ENCODE data around the gene PRRG1. TPM values are rescaled to one million over a fixed set of nuclear protein-coding genes. Genes with fewer than 3 reads are reported as not detected.
"Not testable (repeated sequence)": the region's sequence is repeated elsewhere in the genome, so short reads cannot be mapped to it uniquely, and the experiment has no call there.

Gene PRRG1
- total RNA-seq, 1 donor from 2014 or later, result 37.4 TPM

DNA sequence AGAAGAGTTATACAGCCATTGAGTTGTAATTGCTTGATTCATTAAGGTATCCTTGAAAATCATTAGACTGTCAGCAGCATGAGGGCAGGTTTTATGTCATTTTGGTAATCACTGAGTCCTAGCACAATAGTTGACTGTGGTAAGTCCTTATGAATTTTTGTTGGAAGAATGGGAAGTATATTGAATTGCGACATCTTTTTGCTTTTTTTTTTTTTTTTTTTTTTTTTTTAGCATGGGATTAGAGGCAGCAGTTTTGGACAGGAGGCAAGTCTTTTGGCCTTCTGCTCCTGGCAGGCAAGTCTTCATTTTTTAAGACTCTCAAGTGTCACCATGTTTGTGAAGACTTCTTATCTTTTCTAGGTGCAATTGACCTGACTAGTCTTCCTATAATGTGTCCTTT is 29.7 kb downstream of the PRRG1 start:
- DNase-seq, result no peak

DNA sequence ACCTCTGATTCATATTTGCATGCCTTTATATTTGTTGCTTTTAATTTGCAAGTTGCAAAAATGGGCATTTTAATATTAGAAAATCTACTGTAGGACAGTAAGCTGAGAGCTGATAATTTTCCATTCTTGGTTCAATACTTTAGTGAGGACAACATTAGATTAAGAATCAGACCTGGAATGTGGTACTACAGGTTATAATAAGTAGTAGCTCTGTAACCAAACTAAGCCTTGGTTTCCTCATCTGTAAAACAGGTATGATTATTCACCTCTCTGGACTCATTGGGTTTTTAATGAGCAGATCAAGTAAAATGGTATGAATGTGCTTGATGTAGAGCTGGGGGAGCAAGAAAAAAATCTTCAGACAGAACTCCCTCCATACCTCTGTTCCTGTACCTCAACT is 31.1 kb downstream of the PRRG1 start:
- DNase-seq, result no peak

DNA sequence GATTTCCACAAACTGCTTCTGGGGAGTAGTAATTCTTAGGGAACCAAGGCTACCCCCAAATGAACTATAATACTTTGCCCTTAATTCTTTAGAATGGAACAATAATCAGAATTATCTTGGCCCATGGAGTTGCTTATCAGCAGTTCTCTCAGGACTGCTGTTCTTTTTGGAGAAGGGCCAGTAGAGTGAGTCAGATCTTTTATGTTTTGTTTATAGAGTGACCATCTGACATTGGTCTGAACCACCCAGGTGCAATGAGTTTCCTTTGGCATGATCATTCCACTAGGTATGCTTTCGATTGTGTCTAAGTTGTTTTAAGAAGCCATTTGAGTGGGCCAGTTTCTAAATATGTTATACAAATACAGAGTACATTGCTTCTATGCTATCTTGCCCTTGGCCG is 31.8 kb downstream of the PRRG1 start:
- DNase-seq, result peak; percentile 89

DNA sequence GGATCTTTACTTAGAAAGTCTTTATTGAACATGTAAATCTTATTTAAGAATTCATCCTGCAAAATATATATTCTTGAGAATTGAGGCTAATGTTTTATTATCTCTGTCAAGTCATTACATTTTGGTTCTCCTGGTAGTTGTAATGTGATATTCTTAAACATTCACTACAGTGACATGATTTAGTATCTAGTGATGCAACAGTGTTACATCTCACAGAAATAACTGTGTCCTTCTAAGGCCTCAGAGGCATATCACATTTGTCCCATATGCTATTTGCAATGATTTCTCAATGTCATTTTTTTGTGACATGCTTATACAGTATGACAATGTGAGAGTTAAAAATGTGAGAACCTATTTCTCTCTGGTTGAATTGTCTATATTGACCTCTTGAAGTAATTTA is 34.1 kb downstream of the PRRG1 start:
- no peak for DNase-seq

DNA sequence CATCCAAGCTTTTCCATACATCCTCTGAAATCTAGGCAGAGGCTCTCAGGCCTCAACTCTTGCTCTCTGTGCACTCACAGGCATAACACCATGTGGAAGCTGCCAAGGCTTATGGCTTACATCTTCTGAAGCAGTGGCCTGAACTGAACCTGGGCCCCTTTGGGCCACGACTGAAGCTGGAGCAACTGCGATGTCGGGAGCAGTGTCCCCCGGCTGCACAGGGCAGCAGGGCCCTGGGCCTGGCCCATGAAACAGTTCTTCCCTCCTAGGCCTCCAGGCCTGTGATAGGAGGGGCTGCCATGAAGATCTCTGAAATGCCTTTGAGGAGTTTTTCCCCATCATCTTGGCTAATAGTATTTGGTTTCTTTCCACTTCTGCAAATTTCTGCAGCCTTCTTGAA is 39.2 kb downstream of the PRRG1 start:
- DNase-seq, result no peak

DNA sequence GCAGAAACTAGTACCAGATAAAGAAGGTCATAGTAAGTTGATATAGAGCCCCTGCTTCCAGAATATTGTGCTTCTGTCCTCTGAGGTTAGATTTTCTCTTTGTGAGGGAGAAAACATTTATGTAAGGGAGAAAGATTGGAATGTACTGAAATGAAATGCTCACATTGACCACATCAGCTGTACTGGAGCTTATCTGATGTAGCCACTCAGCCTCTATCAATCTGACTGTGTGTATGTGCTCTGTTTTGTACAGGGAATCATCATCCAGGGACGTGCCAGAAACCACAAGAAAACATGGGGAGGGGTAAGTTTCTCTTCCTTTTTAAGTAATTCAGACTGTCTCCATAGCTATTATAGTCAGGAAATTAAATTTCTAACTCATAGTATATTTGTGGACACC is 56.8 kb downstream of the PRRG1 start:
- DNase-seq, result peak; percentile 40

DNA sequence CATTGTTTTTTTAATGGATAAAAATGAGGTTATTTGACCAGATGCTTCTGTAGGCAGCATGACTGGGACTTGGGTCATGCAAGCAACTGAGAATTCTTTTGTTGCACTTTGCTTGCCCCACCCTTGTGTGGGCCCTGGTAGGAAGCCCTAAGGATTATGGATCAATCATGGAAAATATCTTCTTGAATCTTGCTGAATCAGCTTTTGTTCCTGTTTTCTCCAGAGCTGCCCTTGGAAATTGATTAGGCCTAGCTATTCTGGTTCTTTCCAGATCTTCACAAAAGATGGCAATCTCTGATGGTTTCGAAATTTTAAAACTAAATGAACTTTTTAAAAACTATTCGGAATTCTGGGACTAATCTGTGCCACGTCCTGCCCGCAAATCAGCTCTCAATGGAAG is 58.6 kb downstream of the PRRG1 start:
- DNase-seq, result no peak

DNA sequence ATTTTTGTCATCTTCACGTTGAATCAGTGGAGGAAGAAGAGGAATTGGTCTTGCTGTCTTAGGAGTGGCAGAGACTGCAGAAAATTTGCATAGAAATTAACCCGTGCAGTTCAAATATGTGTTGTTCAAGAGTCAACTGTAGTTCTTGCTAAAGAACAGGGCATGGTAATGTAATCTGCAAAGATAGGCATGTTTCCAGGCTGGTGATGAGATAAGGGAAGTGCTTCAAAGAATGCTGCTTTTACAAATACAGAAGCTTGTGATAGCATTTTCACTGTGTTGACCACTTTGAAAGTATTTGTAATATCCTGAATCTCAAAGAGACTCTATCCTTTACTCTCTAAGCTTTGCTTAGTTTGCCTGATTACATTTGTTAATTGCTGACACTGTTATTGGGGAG is 60.1 kb downstream of the PRRG1 start:
- DNase-seq, result no peak

DNA sequence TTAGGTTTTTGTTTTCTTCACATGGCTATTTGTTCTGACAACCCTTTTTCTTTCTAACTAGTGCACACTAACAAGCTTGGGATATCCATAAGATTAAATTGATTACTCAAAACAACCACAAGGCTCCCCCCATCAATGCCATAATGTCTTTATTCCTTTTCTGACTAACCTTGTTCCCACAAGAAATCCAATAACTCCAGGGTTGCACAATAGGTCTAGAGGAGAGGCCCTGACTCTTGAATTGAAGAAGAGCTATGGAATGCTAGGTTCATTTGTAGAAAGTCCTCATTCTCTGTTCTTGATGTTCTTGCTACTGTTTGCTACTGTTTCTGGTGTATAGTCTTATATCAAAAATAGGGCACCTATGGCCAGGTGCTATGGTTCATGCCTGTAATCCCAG is 71.0 kb downstream of the PRRG1 start:
- no peak for DNase-seq

DNA sequence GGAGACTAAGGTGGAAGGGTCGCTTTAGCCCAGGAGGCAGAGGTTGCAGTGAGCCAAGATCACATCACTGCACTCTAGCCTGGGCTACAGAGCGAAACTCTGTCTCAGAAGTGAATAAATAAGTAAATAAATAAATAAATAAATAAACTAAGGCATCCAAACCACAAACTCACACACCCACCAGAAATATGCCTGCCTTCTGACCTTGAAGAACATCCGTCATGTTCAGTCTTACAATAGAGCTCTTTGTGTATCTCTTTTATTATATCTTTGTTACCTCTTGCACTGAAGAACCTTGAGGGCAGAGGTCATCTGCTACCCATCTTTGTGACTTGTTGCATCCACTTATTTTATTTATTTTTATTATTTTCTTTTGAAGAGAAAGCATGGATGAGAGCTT is 71.6 kb downstream of the PRRG1 start:
- DNase-seq, result no peak

DNA sequence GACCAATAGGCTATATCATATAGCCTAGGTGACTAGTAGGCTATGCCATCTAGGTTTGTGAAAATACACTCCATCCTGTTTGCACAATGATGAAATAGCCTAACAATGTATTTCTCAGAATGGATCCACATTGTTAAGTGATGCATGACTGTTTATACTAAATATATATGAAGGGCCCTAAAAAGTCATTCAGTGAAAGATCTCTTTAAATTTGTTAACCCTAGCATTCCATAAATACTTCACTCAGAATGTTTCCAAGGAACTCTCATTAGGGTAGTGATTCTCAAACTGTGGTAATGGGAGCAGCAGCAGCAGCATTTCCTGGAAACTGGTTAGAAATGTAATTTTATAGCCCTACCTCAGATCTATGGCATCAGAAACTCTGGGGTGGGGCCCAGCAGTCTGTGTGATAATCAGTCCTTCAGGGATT is 74.9 kb downstream of the PRRG1 start:
- DNase-seq, result peak; percentile 20

DNA sequence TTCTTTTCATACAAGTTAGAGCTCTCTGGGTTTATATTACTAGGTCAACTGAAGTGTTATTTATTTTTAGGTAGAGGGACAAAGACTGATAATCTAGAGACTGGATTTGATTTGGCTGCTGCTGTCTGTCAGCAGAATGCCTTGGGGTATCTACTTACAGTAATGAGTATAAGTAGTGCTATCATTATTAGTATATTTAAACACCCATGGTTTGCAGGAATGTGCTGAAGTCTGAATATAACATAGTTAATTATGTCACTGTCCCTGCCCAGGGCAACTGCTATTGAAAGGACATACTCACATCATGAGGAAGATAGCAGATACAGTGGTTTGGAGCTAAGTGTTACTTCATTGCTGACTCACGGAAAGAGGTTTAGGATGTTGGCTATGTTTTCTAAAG is 76.2 kb downstream of the PRRG1 start:
- DNase-seq, result no peak

DNA sequence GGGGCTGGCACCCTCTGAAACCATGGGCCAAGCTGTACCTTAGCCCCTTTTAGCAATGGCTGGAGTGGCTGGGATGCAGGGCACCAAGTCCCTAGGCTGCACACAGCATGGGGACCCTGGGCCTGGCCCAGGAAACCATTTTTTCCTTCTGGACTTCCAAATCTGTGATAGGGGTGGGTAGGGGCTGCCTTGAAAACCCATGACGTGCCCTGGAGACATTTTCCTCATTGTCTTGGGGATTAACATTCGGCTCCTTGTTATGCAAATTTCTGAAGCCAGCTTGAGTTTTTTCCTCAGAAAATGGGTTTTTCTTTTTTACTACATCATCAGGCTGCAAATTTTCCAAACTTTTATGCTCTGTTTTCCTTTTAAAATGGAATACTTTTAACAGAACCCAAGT is 79.8 kb downstream of the PRRG1 start:
- not testable (repeated sequence) for DNase-seq

DNA sequence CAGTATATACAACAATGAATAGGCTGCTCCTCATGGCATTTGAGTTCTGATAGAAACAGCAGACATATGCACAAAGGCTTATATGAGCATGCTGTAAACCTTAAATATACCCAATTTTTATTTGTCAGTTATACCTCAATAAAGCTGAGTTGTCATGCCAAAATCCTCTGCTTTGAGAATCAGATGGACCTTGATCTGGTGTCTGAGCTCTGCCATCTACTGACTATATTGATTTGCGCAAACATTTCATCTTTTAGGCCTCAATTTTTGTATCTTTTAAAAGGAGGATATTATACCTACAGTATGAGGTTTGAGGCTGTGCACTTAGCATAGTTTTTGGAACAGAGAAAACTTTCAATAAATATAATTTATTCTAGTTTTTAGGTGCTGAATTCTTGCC is 85.2 kb downstream of the PRRG1 start:
- no peak for DNase-seq

DNA sequence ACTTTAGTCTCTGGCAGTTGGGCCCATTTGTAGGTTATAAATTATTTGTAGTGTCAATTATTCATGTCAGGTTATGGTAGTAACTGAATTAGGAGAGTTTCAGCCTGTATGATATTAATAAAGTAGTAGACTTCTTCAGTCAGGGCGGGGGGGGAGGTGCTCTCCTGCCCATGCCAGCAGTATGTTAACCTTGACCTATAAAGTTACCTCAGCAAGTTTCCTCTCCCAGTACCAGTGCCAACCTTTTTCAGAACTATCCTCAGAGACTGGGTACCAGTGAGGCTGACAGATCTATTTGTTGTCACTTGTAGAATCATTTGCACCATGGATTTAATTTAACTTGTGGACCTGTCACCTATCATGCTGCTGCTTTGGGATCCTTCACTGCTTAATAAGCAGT is 88.0 kb downstream of the PRRG1 start:
- no peak for DNase-seq

DNA sequence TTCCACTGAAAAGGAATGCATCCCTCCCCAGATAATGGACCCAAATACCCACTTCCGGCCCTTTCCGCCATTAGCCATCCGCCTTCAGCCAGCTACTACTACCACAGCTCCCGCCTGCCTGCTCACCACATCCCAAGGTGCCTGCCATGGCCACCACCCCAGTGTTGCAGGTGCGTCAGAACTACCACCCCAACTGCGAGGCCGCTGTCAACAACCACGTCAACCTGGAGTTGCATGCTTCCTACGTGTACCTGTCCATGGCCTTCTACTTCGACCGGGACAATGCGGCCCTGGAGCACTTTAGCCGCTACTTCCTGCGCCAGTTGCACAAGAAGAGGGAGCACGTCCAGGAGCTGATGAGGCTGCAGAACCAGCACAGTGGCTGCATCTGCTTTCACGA is 92.2 kb downstream of the PRRG1 start:
- no peak for DNase-seq

DNA sequence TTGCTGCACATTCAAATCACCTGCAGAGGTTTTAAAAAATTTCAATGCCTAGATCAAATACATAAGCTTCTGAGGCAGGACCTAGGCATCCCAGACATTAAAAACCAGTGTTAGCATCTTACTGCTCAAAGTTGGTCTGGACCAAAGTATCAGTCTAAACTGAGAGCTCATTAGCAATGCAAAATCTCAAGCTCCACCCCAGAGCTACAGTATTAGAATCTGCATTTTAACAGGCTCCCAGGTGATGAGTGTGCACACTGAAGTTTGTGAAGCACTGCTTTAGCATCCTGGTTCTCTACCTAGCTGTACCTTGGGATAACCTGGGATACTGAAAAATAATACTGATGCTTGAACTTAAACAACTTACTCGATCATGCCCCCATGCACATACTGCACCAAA is 96.0 kb downstream of the PRRG1 start:
- DNase-seq, result no peak

DNA sequence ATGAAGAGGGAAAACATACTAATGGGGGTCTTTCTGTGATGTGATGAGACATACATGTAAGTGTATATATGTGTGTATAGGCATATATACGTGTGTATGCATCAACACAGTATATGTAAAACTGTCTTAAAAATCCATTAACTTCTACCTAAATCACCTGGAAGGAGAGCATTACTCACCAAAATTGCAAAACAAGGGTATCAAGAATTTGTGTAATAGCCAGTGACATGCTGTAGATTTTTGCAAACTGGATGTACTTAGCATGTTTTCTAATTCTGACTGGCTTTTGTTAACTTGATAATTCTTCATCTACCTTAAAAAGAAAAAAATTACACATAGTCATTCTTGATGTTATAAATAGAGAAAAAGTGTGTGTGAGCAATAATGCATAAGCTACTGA is 104.7 kb downstream of the PRRG1 start:
- no peak for DNase-seq

DNA sequence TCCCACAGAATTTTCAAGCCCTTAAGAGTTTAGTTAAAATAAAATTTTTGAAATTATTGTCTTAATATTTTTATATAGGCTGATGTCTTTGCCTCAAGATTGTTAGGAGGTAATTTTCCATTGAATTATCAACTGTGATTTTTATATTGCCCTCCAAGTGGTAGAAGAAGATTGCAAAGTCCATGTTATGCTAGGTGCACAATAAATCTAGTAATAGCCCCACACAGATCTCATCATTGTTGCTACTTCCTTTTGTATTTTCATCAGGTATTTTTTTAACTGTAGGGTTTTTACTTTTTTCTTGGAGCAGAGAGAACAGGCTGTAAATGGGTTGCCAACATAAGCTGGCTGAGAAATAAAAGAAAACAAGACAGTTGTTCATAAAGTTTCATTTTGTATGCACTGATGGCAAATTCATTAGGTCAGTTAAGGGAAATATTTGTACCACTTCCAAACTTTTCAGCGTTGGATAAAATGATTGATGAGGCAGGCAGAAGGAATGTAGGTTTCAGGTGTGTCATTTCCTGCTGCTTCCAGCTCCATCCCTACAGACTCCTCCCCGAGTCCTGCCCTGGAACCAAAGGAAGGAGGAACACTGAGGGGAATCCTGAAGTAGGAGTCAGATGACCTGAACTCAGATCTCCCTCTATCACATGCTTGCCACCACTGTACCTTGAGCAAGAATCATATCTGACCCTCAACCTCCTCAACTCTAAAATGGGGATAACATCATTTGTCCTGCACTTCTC is 105.5 kb downstream of the PRRG1 start:
- peak; percentile 63 for DNase-seq

DNA sequence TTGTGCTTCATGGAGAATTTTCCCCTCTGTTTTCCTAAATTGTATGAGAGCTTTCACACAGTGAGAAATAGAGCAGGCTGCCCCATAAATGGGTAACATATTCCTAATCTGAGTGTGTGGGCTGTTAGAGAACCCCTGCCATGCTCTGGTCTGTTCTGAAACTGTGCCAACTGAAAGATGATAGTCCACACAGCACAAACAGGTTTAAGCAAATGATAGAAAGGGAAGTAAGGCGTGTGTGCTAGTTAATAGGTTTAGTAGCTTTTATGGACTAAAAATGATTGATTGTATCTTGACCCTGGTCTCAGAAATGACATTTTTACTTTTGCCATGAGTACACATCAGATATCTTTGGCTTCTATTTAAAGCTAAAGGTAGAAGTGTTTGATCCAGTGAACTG is 106.2 kb downstream of the PRRG1 start:
- DNase-seq, result no peak

DNA sequence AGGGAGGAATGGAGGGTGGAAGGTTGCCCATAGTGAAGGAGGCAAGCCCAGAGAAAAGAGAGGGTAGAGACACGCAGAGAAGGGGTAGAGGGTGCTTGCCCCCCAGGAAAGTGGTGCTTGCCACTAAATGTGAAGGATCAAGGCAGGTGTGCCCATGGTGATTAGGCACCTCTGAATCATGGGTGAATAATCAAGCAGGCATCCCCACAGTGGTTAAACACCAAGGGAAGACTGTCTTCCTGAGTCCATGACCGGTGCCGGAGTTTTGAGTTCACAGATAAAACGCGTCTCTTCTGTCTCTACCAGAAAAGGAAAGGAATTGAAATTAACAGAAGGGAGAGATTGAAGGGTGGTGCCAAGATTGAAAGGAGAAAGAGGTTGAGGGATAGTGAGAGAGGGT is 111.1 kb downstream of the PRRG1 start:
- peak; percentile 5 for DNase-seq

DNA sequence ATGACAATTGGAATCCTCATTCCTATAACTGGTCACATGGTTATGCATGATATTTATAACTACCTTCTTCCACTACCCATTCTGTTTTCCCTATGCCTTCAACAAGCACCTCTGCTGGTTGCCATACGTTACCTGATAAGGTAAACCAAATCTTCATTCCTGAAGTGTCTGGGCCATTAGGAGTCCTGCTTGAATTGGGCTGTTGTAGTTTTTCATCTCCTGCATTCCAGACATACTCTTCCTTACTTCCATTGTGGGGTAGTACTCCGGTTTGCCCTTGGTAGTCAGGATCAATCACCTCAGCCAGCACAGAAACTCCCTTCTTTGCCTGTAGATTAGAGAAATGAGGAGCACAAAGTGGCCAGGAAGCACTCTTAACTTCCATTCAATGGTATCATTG is 113.2 kb downstream of the PRRG1 start:
- no peak for DNase-seq

DNA sequence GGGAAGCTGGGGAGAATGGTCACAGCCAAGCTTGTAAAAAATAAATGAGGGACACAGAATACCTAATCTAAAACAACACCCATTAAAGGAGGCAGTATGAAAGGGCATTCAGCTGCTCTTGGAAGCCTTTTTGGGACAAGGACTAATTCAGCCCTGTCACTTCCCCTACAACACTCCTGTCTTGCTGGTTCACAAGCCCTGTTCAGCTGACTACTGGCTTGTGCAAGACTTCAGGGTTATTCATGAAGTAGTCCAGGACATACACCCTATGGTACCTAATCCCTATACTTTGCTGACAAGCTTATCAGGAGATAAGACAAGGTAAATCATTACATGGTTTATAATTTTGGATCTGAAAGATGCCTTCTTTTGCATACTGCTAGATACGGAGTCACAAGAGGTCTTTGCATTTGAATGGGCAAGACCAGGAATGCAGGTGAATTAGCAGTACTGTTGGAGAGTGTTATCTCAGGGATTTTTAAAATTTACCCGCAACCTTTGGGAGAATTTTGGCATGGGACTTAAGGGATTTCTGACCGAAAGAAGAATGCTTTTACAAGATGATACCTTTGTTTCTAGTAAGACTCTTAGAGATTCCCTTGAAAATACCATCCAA is 119.1 kb downstream of the PRRG1 start:
- DNase-seq, result no peak

DNA sequence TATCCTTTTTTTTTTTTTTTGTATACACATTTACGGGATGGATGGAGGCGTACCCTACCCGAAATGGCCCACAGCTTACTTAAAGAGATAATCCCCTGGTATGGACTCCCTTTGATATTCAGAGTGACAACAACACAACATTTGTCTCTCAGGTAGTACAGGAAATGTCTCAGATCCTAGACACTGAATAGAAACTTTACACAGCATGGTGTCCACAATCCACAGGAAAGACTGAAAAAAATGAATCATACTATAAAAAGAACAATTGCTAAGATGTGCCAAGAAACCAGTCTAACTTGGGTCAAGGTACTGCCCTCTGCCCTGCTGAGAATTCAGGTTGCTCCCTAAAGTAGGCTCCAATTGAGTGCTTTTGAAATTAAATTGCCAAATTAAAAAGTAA is 121.5 kb downstream of the PRRG1 start:
- DNase-seq, result peak; percentile 61

DNA sequence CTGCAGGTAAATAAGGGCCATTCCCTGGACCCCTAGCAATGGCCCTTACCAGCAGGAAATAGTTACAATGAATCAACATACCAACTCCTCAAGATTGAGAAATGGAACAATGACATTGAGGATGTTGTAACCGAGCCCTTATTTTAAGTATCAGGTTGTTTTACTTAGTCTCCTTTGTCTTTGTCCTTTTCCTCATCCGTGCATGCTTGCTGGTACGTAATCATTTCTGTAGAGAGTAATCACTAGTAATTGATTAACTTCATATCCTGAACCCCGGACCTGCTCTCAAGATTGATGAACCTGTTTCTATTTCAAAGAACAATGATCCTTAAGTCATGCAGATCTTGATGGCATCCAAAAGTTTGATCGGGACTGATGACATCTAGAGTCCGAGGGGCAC is 123.7 kb downstream of the PRRG1 start:
- DNase-seq, result no peak
